Lower leg skin (tissue), 4 donors: ENCODE results near the gene LMTK3. TPM values are rescaled to one million over a fixed set of nuclear protein-coding genes. Genes with fewer than 3 reads are reported as not detected.
"Not testable (repeated sequence)": the region's sequence is repeated elsewhere in the genome, so short reads cannot be mapped to it uniquely, and the experiment has no call there.

ENCODE experiments used
- DNase-seq, 2 donors: peaks; one replicate each; pipeline ENCODE4 v3.0.0-alpha.2; 2019; ENCODE audit warnings: low spot score in 2 of 2
- H3K4me3 ChIP-seq: fragments of 200-600 bp; sonication (generic); 2 replicates; pipeline ENCODE4 v1.5.1; 2017; ENCODE audit warnings: mild to moderate bottlenecking, low read depth; ENCODE audit not compliant: poor library complexity, severe bottlenecking
- CTCF ChIP-seq, 3 donors: fragments of 450-650 bp; IDR thresholded peaks; one replicate each; pipeline ENCODE4 v1.5.1; 2016; ENCODE audit warnings: antibody characterized with exemption in 3 of 3, mild to moderate bottlenecking in 3 of 3, moderate library complexity in 2 of 3
- POLR2A ChIP-seq, 2 donors: fragments of 450-650 bp; IDR thresholded peaks; one replicate each; pipeline ENCODE4 v1.6.1; 2016 to 2017; ENCODE audit warnings: antibody characterized with exemption in 2 of 2, mild to moderate bottlenecking in 1 of 2, moderate library complexity in 1 of 2
- WGBS, 2 donors: methylation state at CpG; one replicate each; pipeline ENCODE4 v1.1.5; 2018; 5-methylcytosine and 5-hydroxymethylcytosine counted together
- intact Hi-C: fragments of 100-400 bp; cut with DNase I; formaldehyde crosslinking; loops from one replicate; pipeline ENCODE4 v1.15.0; 2023; ENCODE audit warnings: low total_unique reads
- total RNA-seq, 4 donors: library from RNA; depleted of rRNA; stranded (reverse); fragments of >200 nt; gene quantifications; one replicate each; pipeline ENCODE4 v1.1.0, GENCODE V29; 2016

Gene LMTK3
- total RNA-seq, 4 donors from 2014 or later = 5.3 to 6.7 (median 5.8) TPM

GRCh38 chr19:48541813-48542212 lies 30.2 kb upstream of the LMTK3 start:
- H3K4me3 ChIP-seq = no peak overlapping the region
- WGBS, 2 donors = 91 to 92% methylated on average over 6 of the region's 6 CpGs
- TF ChIP-seq CTCF (IDR thresholded peaks at IDR 0.05) (no peak), POLR2A (IDR thresholded peaks at IDR 0.05) (no peak)
- no peak for DNase-seq
- intact Hi-C loops = no loop called here

- no peak for DNase-seq
- WGBS, 2 donors = 26 to 30% methylated on average over 7 of the region's 7 CpGs
- TF ChIP-seq POLR2A (IDR thresholded peaks at IDR 0.05) = no peak
- no peak for TF ChIP-seq CTCF (IDR thresholded peaks at IDR 0.05)
- intact Hi-C loops = no loop called here
- no peak overlapping the region for H3K4me3 ChIP-seq
Observed at GRCh38 chr19:48540110-48540509, 28.5 kb upstream of the LMTK3 start.

- WGBS, 2 donors = 54% methylated on average over 17 of the region's 17 CpGs
- intact Hi-C loops = no loop called here
- H3K4me3 ChIP-seq = no peak overlapping the region
- no peak for TF ChIP-seq CTCF (IDR thresholded peaks at IDR 0.05)
- TF ChIP-seq POLR2A (IDR thresholded peaks at IDR 0.05) = no peak
- no peak for DNase-seq
Observed at GRCh38 chr19:48539503-48540096, 28.0 kb upstream of the LMTK3 start.

GRCh38 chr19:48538057-48538456 lies 26.4 kb upstream of the LMTK3 start:
- DNase-seq, intact Hi-C loops, H3K4me3 ChIP-seq: not testable (repeated sequence)
- WGBS, 2 donors = 91 to 95% methylated on average over 8 of the region's 8 CpGs

- no peak overlapping the region for H3K4me3 ChIP-seq
- no peak for TF ChIP-seq CTCF (IDR thresholded peaks at IDR 0.05)
- no peak for TF ChIP-seq POLR2A (IDR thresholded peaks at IDR 0.05)
- DNase-seq = no peak
- WGBS, 2 donors = 73 to 75% methylated on average over 7 of the region's 7 CpGs
- intact Hi-C loops = no loop called here
Observed at GRCh38 chr19:48537541-48537940, 25.9 kb upstream of the LMTK3 start.

GRCh38 chr19:48533770-48534169 lies 22.1 kb upstream of the LMTK3 start:
- intact Hi-C loops = no loop called here
- WGBS, 2 donors = 86 to 87% methylated on average over 10 of the region's 10 CpGs
- no peak overlapping the region for H3K4me3 ChIP-seq
- TF ChIP-seq CTCF (IDR thresholded peaks at IDR 0.05) (no peak), POLR2A (IDR thresholded peaks at IDR 0.05) (no peak)
- DNase-seq = no peak
